T1000 (cell line): ENCODE results near the gene RRP12.

Source experiments
- DNase-seq: peaks from one replicate; lab custom pipeline; 2025; ENCODE audit warnings: mixed read lengths; lab: John Stamatoyannopoulos, UW

The RRP12 gene

GRCh38 chr10:97312897-97313296, 88.2 kb downstream of the RRP12 start:
- no peak for DNase-seq

DNA sequence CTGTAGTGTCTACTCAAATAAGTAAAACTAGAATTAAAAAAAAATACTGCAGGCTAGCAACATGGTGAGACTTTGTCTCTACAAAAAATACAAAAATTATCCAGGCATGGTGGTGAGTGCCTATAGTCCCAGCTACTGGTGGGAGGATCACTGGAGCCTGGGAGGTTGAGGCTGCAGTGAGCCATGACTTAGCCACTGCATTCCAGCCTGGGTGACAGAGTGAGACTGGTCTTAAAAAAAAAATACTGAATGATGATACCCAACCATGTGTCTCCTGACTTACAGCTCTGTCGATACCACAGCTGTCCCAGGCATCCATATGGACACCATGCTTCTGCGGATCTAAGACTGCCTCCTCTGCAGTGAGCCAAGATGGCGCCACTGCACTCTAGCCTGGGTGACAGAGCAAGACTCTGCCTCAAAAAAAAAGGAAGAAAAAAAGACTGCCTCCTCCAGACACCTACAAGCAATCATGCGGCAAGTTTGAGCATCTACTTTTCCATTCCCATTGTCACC, 90.0 kb downstream of the RRP12 start:
- no peak for DNase-seq

GRCh38 chr10:97307866-97308780, 93.0 kb downstream of the RRP12 start:
- no peak for DNase-seq

GRCh38 chr10:97307441-97307840, 93.7 kb downstream of the RRP12 start:
- no peak for DNase-seq
